GM12873 (cell line): ENCODE results near the gene EVC2.

ENCODE experiments used
- TF ChIP-seq, protein P1 (sequence below): IDR thresholded peaks from 2 replicates; pipeline ENCODE4 v1.5.1; 2012; ENCODE audit warnings: low read depth, mild to moderate bottlenecking, moderate library complexity, low read length, control low read depth; ENCODE audit not compliant: insufficient read depth; ENCODE audit errors: missing control alignments

The EVC2 gene

DNA sequence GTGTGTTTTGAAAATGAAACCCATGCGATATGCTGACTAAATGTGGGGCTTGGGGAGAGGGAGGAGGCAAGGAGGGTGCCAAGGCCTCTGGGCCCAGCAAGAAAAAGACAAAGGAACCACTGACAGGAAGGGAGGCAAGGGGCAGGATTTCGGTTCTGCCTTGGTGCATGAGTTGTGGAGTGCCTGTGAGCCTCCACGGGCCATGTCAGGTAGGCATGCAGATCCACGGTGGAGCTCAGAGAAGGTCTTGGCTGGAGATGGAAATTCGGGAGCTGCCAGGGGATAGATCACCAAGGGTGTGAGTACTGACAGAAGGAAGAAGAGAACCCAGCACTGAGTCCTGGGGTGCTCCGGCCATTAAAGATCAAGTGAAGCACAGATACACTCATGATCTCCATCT lies 4.1 kb downstream of the EVC2 start:
- TF ChIP-seq, protein P1, sequence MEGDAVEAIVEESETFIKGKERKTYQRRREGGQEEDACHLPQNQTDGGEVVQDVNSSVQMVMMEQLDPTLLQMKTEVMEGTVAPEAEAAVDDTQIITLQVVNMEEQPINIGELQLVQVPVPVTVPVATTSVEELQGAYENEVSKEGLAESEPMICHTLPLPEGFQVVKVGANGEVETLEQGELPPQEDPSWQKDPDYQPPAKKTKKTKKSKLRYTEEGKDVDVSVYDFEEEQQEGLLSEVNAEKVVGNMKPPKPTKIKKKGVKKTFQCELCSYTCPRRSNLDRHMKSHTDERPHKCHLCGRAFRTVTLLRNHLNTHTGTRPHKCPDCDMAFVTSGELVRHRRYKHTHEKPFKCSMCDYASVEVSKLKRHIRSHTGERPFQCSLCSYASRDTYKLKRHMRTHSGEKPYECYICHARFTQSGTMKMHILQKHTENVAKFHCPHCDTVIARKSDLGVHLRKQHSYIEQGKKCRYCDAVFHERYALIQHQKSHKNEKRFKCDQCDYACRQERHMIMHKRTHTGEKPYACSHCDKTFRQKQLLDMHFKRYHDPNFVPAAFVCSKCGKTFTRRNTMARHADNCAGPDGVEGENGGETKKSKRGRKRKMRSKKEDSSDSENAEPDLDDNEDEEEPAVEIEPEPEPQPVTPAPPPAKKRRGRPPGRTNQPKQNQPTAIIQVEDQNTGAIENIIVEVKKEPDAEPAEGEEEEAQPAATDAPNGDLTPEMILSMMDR: no peak

GRCh38 chr4:5703831-5704230 lies 4.5 kb downstream of the EVC2 start:
- TF ChIP-seq, protein P1: no peak

DNA sequence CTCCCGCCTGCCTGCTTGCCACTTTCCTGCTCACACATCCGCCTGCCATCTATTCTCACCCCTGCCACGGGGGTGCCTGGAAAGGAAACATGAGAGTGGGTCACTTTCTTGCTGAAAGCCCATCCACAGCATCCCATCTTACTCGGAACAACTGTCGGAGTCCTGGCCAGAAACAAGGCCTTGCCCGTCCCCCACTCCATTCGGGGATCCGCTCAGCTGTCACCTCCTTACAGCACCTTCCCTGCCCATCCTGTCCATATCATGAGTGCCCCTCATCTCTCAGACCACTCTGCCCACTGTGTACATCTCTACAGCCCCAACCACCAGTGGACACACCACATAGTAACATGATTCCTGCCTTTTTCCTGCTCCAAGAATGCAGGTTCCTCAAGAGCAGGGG lies 6.4 kb downstream of the EVC2 start:
- TF ChIP-seq, protein P1: no peak

DNA sequence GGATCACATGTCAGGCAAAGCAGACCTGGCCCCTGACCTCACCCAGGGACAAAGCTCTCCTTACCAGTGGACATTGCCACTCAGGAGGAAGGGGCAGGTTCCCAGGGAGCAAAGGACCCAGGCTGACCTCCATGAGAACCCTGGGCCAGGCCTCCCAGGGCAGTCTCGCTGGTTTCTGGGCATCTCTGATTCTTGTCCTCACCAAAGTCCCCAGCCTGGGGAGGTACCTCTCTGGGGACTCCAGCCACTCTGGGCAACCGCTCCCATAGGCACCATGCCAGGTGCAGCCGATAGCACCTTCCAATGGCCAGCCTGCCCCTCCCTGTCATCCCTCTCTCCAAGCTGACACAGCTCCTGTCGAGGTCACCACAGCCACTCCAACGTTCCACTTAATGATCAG lies 7.9 kb downstream of the EVC2 start:
- TF ChIP-seq, protein P1: no peak

DNA sequence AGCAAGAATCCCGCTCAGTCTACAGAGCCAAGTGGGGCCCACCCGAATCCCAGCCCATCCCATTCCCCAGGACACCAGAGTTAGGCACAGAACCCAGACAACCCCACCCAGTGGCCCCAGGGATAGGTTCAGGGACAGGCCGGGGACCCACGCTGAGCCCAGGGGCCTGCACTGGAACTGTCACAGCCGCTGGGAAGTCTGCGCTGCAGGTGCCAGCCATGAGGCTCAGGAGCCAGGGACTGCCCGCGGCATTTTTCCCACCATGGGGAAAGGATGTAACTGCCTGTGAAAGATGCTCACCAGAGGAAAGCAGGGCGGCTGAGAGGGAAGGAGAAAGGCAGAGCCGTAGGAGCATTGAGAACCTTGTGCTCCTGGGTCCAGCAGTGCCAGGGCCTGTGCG lies 12.0 kb downstream of the EVC2 start:
- TF ChIP-seq, protein P1: no peak

GRCh38 chr4:5693871-5694270 lies 14.5 kb downstream of the EVC2 start:
- TF ChIP-seq, protein P1: no peak

- TF ChIP-seq, protein P1: no peak
Measured at GRCh38 chr4:5691491-5692132, 16.7 kb downstream of the EVC2 start.
